ENCODE data around the gene HOXD9. TPM values are rescaled to one million over a fixed set of nuclear protein-coding genes. Genes with fewer than 3 reads are reported as not detected.

Gene HOXD9
- total RNA-seq, 2 donors from 2014 or later, result 0.33 to 1.6 TPM

DNA sequence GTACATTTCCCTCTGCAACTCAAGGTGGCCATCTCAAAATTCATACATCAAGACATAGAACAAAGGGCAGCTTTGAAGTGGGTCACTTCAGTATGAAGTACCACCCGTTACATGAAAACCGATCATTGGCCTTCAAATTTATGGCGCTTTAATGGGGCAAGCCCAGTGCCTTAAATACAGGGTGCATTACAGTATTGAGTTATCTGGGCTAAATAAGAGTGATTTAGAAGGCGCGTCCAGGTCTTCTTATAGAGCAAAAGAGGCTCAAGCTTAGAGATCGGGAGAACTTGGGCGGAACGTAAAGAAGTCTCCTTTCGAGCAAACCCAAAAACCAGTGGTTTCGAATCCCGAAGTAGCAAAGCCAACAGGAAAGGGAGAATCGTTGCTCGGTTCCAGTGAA lies 41.7 kb downstream of the HOXD9 start:
- peaks cover 29% of the 10 kb centered on the region for H3K4me1 ChIP-seq
- peaks cover 0 to 43% of the 10 kb centered on the region in 2 donors for H3K27me3 ChIP-seq
- TF ChIP-seq POLR2A (IDR thresholded peaks at IDR 0.05), result no peak
- TF ChIP-seq, protein P1, sequence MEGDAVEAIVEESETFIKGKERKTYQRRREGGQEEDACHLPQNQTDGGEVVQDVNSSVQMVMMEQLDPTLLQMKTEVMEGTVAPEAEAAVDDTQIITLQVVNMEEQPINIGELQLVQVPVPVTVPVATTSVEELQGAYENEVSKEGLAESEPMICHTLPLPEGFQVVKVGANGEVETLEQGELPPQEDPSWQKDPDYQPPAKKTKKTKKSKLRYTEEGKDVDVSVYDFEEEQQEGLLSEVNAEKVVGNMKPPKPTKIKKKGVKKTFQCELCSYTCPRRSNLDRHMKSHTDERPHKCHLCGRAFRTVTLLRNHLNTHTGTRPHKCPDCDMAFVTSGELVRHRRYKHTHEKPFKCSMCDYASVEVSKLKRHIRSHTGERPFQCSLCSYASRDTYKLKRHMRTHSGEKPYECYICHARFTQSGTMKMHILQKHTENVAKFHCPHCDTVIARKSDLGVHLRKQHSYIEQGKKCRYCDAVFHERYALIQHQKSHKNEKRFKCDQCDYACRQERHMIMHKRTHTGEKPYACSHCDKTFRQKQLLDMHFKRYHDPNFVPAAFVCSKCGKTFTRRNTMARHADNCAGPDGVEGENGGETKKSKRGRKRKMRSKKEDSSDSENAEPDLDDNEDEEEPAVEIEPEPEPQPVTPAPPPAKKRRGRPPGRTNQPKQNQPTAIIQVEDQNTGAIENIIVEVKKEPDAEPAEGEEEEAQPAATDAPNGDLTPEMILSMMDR (IDR thresholded peaks at IDR 0.05), result no peak
- H3K9me3 ChIP-seq, result no peaks in the 10 kb centered on the region
- intact Hi-C loops (cut with DNase I), result no loop called here
- H3K4me3 ChIP-seq, result no peak overlapping the region
- 13 to 19% methylated on average over 13 of the region's 13 CpGs for WGBS, 2 donors
- H3K27ac ChIP-seq, result no peak overlapping the region
- ATAC-seq, result no peak
- H3K36me3 ChIP-seq (replicated peaks in 1 of 2; ENCODE audit: insufficient read depth in 1 of 2, low read depth in 2 of 2), result no peaks in the 10 kb centered on the region
- no peak for DNase-seq

DNA sequence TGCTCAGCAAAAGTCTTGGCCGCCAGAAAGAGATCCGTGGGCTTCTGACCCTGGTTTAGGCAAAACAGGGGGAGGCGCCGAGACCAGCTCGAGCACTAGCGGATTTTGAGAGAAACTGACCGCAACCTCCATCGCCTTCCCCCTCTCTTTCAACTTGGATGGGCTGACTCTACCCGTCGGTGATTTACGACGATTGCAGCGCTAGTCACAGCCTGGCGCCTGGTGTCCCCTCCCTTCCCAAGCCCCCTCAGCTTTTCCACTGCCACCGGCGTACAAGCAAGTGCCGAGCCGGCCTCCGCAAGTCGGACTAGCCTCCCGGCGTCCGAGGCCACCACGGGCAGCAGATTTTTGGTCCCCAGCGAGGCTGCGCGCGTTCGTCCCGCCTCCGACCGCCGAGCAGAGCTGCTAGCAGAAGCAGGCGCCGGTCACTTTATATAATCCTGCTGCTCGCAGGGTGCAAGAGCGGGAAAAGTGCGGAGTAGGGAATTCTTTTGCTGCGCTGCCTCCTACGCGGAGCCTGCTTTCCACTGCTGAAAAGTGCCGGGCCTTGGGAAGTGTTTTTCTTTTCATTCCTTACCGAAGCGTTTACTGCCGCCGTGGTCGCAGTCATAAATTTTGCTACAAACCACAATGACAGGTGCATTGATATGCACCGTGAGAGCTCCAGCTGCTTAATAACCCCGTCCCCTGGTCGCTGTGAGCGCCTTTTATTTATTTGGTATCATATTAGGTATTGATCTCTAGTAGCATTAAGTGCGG lies 42.3 kb downstream of the HOXD9 start:
- ATAC-seq, result no peak
- Histone ChIP-seq H3K4me1 (peaks cover 23% of the 10 kb centered on the region), H3K27ac (no peak overlapping the region), H3K36me3 (replicated peaks in 1 of 2; ENCODE audit: insufficient read depth in 1 of 2, low read depth in 2 of 2) (no peaks in the 10 kb centered on the region), H3K9me3 (no peaks in the 10 kb centered on the region), H3K4me3 (no peak overlapping the region), H3K27me3 (peaks cover 0 to 38% of the 10 kb centered on the region in 2 donors)
- intact Hi-C loops (cut with DNase I), result no loop called here
- 10 to 16% methylated on average over 48 to 52 of the region's 52 CpGs for WGBS, 2 donors
- TF ChIP-seq, protein P1 (IDR thresholded peaks at IDR 0.05), result no peak
- no peak for TF ChIP-seq POLR2A (IDR thresholded peaks at IDR 0.05)
- no peak for DNase-seq

DNA sequence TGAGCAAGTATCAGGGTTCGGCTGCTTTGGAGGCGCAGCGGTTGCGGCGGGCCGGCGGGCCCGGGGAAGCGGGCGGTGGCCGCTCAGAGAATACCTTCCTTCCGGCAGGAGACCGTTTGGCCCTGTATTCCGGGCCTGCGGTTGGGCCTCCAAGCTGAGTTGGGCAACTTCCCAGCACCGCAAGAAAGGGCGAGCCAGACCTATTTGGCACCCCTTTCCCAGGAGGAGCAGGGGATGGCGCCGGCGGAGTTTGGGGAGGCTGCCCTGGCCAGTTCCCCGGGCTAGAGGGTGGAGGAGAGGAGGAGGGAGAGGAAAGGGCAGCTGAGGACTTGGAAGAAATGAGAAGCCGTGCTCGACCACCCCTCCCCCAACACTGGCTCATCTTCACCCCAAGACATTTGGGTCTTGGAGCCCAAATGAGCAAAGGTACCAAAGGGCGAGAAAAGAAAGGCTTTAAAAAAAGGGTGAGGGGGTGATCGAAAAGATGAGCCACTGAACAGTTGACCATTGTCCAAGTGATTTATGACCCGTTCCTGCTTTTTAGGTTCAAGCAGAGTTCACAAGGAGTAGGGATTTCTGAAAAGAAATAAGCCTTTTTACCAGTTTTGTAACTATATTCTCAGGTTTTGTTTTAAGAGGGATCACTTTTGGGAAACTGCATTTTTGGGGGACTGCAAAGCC lies 43.0 kb downstream of the HOXD9 start:
- peaks cover 16% of the 10 kb centered on the region for H3K4me1 ChIP-seq
- H3K4me3 ChIP-seq, result no peak overlapping the region
- no peaks in the 10 kb centered on the region for H3K36me3 ChIP-seq (replicated peaks in 1 of 2; ENCODE audit: insufficient read depth in 1 of 2, low read depth in 2 of 2)
- 8 to 15% methylated on average over 18 to 26 of the region's 26 CpGs for WGBS, 2 donors
- ATAC-seq (no peak), DNase-seq (no peak)
- peaks cover 0 to 31% of the 10 kb centered on the region in 2 donors for H3K27me3 ChIP-seq
- H3K9me3 ChIP-seq, result no peaks in the 10 kb centered on the region
- intact Hi-C loops (cut with DNase I), result no loop called here
- no peak overlapping the region for H3K27ac ChIP-seq
- TF ChIP-seq POLR2A (IDR thresholded peaks at IDR 0.05), result no peak
- TF ChIP-seq, protein P1 (IDR thresholded peaks at IDR 0.05), result no peak

DNA sequence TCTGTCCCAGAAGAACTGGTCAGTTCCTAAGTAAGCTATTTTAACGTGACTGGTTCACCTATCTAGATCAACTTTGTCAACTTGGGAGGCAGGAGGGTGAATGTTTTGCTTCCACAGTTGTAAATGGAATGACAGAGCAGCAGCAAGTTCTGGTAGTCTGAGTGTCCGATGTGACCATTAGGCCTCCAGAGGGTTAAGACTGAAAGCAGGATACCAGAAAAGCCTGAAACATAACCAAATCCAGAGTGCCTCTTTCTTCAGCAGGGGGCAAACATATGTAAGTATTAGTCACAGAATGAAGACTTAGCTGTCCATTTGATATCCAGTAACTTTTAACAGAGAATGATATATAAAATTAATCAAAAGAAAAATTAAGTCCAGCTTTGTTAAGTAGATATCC lies 43.8 kb downstream of the HOXD9 start:
- intact Hi-C loops (cut with DNase I), result no loop called here
- ATAC-seq, result no peak
- DNase-seq, result no peak
- no peak for TF ChIP-seq POLR2A (IDR thresholded peaks at IDR 0.05)
- TF ChIP-seq, protein P1 (IDR thresholded peaks at IDR 0.05), result no peak
- no peak overlapping the region for H3K27ac ChIP-seq
- H3K4me3 ChIP-seq, result no peak overlapping the region
- peaks cover 12% of the 10 kb centered on the region for H3K4me1 ChIP-seq
- 19 to 30% methylated on average over 2 of the region's 2 CpGs for WGBS, 2 donors
- no peaks in the 10 kb centered on the region for H3K36me3 ChIP-seq (replicated peaks in 1 of 2; ENCODE audit: insufficient read depth in 1 of 2, low read depth in 2 of 2)
- no peaks in the 10 kb centered on the region for H3K9me3 ChIP-seq
- H3K27me3 ChIP-seq, result peaks cover 0 to 31% of the 10 kb centered on the region in 2 donors

All from body of pancreas (tissue), 4 donors.